ENCODE measurements around the gene ZFP36L1. TPM values are rescaled to one million over a fixed set of nuclear protein-coding genes. Genes with fewer than 3 reads are reported as not detected.
A peak's percentile ranks its signal among the peaks of the same experiment; 100 is the strongest.

Gene ZFP36L1
- total and polyA plus RNA-seq, 10 of the 15 experiments (the other 5 are each of a cell fraction or from before 2014, with no cell fraction given) = 22.0 to 184 (median 66.1) TPM

DNA sequence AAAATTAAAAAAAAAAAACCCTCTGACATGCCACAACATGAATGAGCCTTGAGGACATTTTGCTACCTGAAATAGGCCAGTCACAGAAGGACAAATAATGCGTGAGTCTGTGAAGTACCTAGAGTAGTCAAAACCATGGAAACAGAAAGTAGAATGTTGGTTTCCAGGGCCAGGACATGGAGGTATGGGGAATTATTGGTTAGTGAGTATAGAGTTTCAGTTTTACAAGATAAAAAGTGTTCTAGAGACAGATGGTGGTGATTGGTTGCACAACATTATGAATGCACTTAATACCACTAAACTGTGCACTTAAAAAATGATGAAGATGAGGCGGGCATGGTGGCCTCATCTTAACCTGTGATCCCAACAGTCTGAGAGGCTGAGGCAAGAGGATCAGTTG lies 47.6 kb upstream of the ZFP36L1 start (continued):
- no peak for TF ChIP-seq TCF7 (IDR thresholded peaks at IDR 0.05; ENCODE audit: borderline replicate concordance)
- no peak for TF ChIP-seq RELA (IDR thresholded peaks at IDR 0.05; ENCODE audit: borderline replicate concordance, partially characterized antibody)
- no peak for TF ChIP-seq SPI1 (IDR thresholded peaks at IDR 0.05; ENCODE audit: borderline replicate concordance, insufficient read depth, low read depth, low read length)
- TF ChIP-seq NRF1 (conservative IDR thresholded peaks at IDR 0.05; ENCODE audit: low read depth, low read length) = no peak
- TF ChIP-seq EGR1 (IDR thresholded peaks at IDR 0.05; ENCODE audit: borderline replicate concordance in 1 of 2, low read depth in 2 of 2, low read length in 2 of 2) = no peak
- TF ChIP-seq KDM1A (IDR thresholded peaks at IDR 0.05; ENCODE audit: borderline replicate concordance) = no peak
- no peak for TF ChIP-seq GATAD2B (conservative IDR thresholded peaks at IDR 0.05; ENCODE audit: low read depth)
- TF ChIP-seq RUNX3 (IDR thresholded peaks at IDR 0.05; ENCODE audit: low read length) = peak; percentile 40
- no peak for TF ChIP-seq IRF5 (IDR thresholded peaks at IDR 0.05; ENCODE audit: borderline replicate concordance)
- TF ChIP-seq CBFB (IDR thresholded peaks at IDR 0.05; ENCODE audit: low read depth) = no peak
- peak in 1 of 2 experiments; percentile 26; a peak in 1 of 4 replicates for TF ChIP-seq IKZF2 (IDR thresholded peaks at IDR 0.05)
- TF ChIP-seq CBX3 (IDR thresholded peaks at IDR 0.05; ENCODE audit: borderline replicate concordance, low read depth) = no peak
- no peak for TF ChIP-seq IRF4 (IDR thresholded peaks at IDR 0.05; ENCODE audit: low read depth, low read length)

- Histone ChIP-seq H4K20me1 (ENCODE audit: control insufficient read depth, insufficient read depth) (no peaks in the 10 kb centered on the region), H3K4me3 (no peak overlapping the region), H2AFZ (ENCODE audit: control insufficient read depth, low read depth, low read length) (no peak overlapping the region), H3K79me2 (ENCODE audit: control insufficient read depth, insufficient read depth, low read length) (no peaks in the 10 kb centered on the region), H3K9me3 (replicated peaks; ENCODE audit: control insufficient read depth, insufficient read depth, low read length) (peaks cover 5% of the 10 kb centered on the region; the same call in 2 of the 3 replicates), H3K4me1 (ENCODE audit: control insufficient read depth, insufficient read depth, low read length) (peaks cover 10% of the 10 kb centered on the region; the same call in 1 of the 2 replicates), H3K27ac (ENCODE audit: control insufficient read depth, insufficient read depth) (no peak overlapping the region), H3K9ac (ENCODE audit: control insufficient read depth, insufficient read depth, low read length) (no peak overlapping the region), H3K27me3 (replicated peaks in 1 of 2; ENCODE audit: control insufficient read depth in 2 of 2, insufficient read depth in 2 of 2, low read length in 1 of 2) (no peaks in the 10 kb centered on the region), H3K4me2 (ENCODE audit: control insufficient read depth, insufficient read depth) (no peak overlapping the region), H3K36me3 (ENCODE audit: control insufficient read depth in 2 of 2, insufficient read depth in 2 of 2, low read length in 1 of 2) (no peaks in the 10 kb centered on the region)
- ChIA-PET RAD21 (ENCODE audit: unreplicated experiment) (no interaction called here), SMC1A (ENCODE audit: uncharacterized antibody, unreplicated experiment) (no interaction called here), POLR2A (no interaction called here), CTCF (no interaction called here)
- WGBS (ENCODE audit: insufficient coverage, insufficient replicate concordance, low lambda C conversion rate, missing lambda C conversion rate) = 31% methylated on average over 1 of the region's 1 CpG
- FAIRE-seq (no peak), DNase-seq (ENCODE audit: low read depth, low spot score) (no peak), ATAC-seq (no peak)
- 0 out of 2 replicates have a peak, but pooled peaks have one; percentile 39 for TF ChIP-seq CBX5 (IDR thresholded peaks at IDR 0.05; ENCODE audit: low read depth)
- TF ChIP-seq POLR2AphosphoS2 (IDR thresholded peaks at IDR 0.05; ENCODE audit: low read depth, low read length) = no peak
- intact Hi-C loops (cut with micrococcal nuclease; ENCODE audit: unreplicated experiment) = no loop called here
- BruUV-seq (replicated peaks) = no TSS peak
- in situ Hi-C loops (cut with MboI) = no loop called here
Observed at GRCh38 chr14:68836082-68836481, 43.2 kb upstream of the ZFP36L1 start.

Measured in GM12878 (cell line).